H9 (cell line): ENCODE data around the gene LBX1. TPM values are rescaled to one million over a fixed set of nuclear protein-coding genes. Genes with fewer than 3 reads are reported as not detected.

Experiments
- DNase-seq: peaks from one replicate; pipeline ENCODE4 v3.0.0-alpha.2; 2017
- H2AFZ ChIP-seq: one replicate; pipeline ENCODE4 v1.6.1; 2013; ENCODE audit warnings: mild to moderate bottlenecking, low read length, control low read depth, moderate library complexity
- H2AK5ac ChIP-seq: 2 replicates; pipeline ENCODE4 v1.6.1; 2013; ENCODE audit warnings: low read length, control low read depth, mixed read lengths; ENCODE audit not compliant: insufficient read length
- H2BK120ac ChIP-seq: one replicate; pipeline ENCODE4 v1.6.1; 2013; ENCODE audit warnings: low read depth, mild to moderate bottlenecking, low read length, control low read depth, inconsistent platforms; ENCODE audit not compliant: poor library complexity, severe bottlenecking
- H2BK12ac ChIP-seq: 2 replicates; pipeline ENCODE4 v1.6.1; 2013; ENCODE audit warnings: low read length, control low read depth, mixed read lengths, low read depth; ENCODE audit not compliant: insufficient read length
- H2BK15ac ChIP-seq: 2 replicates; pipeline ENCODE4 v1.6.1; 2013; ENCODE audit warnings: low read depth, low read length, control low read depth
- H2BK20ac ChIP-seq: one replicate; pipeline ENCODE4 v1.6.1; 2013; ENCODE audit warnings: low read depth, mild to moderate bottlenecking, low read length, control low read depth, inconsistent platforms; ENCODE audit not compliant: poor library complexity, severe bottlenecking
- H2BK5ac ChIP-seq: 2 replicates; pipeline ENCODE4 v1.6.1; 2013; ENCODE audit warnings: low read length, control low read depth, mixed read lengths; ENCODE audit not compliant: insufficient read length
- H3K14ac ChIP-seq: 2 replicates; pipeline ENCODE4 v1.6.1; 2013; ENCODE audit warnings: low read length, control low read depth; ENCODE audit not compliant: insufficient read depth
- H3K18ac ChIP-seq: 2 replicates; pipeline ENCODE4 v1.6.1; 2013; ENCODE audit warnings: low read depth, mild to moderate bottlenecking, mixed read lengths, low read length, control low read depth; ENCODE audit not compliant: insufficient read length
- H3K23ac ChIP-seq: 2 replicates; pipeline ENCODE4 v1.6.1; 2013; ENCODE audit warnings: low read length, control low read depth, mixed read lengths, low read depth; ENCODE audit not compliant: insufficient read length
- H3K23me2 ChIP-seq: 2 replicates; pipeline ENCODE4 v1.6.1; 2013; ENCODE audit warnings: low read depth, mild to moderate bottlenecking, mixed read lengths, low read length, control low read depth; ENCODE audit not compliant: insufficient read length, poor library complexity, severe bottlenecking
- H3K27ac ChIP-seq: 2 replicates; pipeline ENCODE4 v1.5.1; 2013; ENCODE audit warnings: low read length, control low read depth, mixed read lengths, low read depth; ENCODE audit not compliant: insufficient read length
- H3K27me3 ChIP-seq: 2 replicates; pipeline ENCODE4 v1.6.1; 2013; ENCODE audit warnings: low read length, control low read depth, inconsistent platforms; ENCODE audit not compliant: insufficient read depth
- H3K4ac ChIP-seq: 2 replicates; pipeline ENCODE4 v1.6.1; 2013; ENCODE audit warnings: low read depth, mild to moderate bottlenecking, control low read depth, inconsistent platforms, low read length, moderate library complexity
- H3K4me1 ChIP-seq: 2 replicates; pipeline ENCODE4 v1.6.1; 2013; ENCODE audit warnings: low read length, control low read depth, inconsistent platforms; ENCODE audit not compliant: insufficient read depth
- H3K4me2 ChIP-seq: 2 replicates; pipeline ENCODE4 v1.6.1; 2013; ENCODE audit warnings: low read length, control low read depth, mixed read lengths; ENCODE audit not compliant: insufficient read length, insufficient read depth
- H3K56ac ChIP-seq: 2 replicates; pipeline ENCODE4 v1.6.1; 2013; ENCODE audit warnings: low read depth, mild to moderate bottlenecking, mixed read lengths, low read length, control low read depth; ENCODE audit not compliant: insufficient read length
- H3K79me1 ChIP-seq: 2 replicates; pipeline ENCODE4 v1.6.1; 2013; ENCODE audit warnings: low read depth, mild to moderate bottlenecking, moderate library complexity, low read length, control low read depth, inconsistent platforms; ENCODE audit not compliant: insufficient read depth, poor library complexity, severe bottlenecking
- H3K79me2 ChIP-seq: 2 replicates; pipeline ENCODE4 v1.6.1; 2013; ENCODE audit warnings: low read length, control low read depth, inconsistent platforms; ENCODE audit not compliant: insufficient read depth
- H3K9ac ChIP-seq: 2 replicates; pipeline ENCODE4 v1.6.1; 2013; ENCODE audit warnings: low read length, control low read depth, mixed read lengths; ENCODE audit not compliant: insufficient read length; ENCODE audit errors: extremely low read depth
- H3K9me3 ChIP-seq: one replicate; pipeline ENCODE4 v1.6.1; 2013; ENCODE audit warnings: low read depth, low read length, inconsistent platforms; ENCODE audit not compliant: control insufficient read depth
- H3T11ph ChIP-seq: one replicate; pipeline ENCODE4 v1.6.1; 2013; ENCODE audit warnings: mild to moderate bottlenecking, low read length, control low read depth, inconsistent platforms
- H4K20me1 ChIP-seq: one replicate; pipeline ENCODE4 v1.6.1; 2013; ENCODE audit not compliant: control insufficient read depth, insufficient read length, insufficient read depth
- H4K5ac ChIP-seq: 2 replicates; pipeline ENCODE4 v1.6.1; 2013; ENCODE audit warnings: low read depth, mild to moderate bottlenecking, mixed read lengths, low read length, control low read depth; ENCODE audit not compliant: insufficient read length
- H4K8ac ChIP-seq: replicated peaks from 2 replicates; pipeline ENCODE4 v1.6.1; 2013; ENCODE audit warnings: low read length, control low read depth, mixed read lengths, low read depth; ENCODE audit not compliant: insufficient read length
- H4K91ac ChIP-seq: 2 replicates; pipeline ENCODE4 v1.6.1; 2013; ENCODE audit warnings: low read depth, mild to moderate bottlenecking, moderate library complexity, mixed read lengths, low read length, control low read depth; ENCODE audit not compliant: insufficient read length
- H3K27ac Mint-ChIP-seq, 3 experiments: 2 replicates in 2 of 3; 3 replicates in 1 of 3; pipeline ENCODE4 v1.8.0; 2020 to 2021; ENCODE audit warnings: mixed read lengths in 3 of 3, mild to moderate bottlenecking in 1 of 3, moderate library complexity in 1 of 3
- H3K27me3 Mint-ChIP-seq: 2 replicates; pipeline ENCODE4 v1.8.0; 2021; ENCODE audit warnings: low read depth, mild to moderate bottlenecking, moderate library complexity, mixed read lengths
- H3K36me3 Mint-ChIP-seq, 3 experiments: 2 replicates in 2 of 3; 3 replicates in 1 of 3; pipeline ENCODE4 v1.8.0; 2020 to 2021; ENCODE audit warnings: low read depth in 3 of 3, mixed read lengths in 3 of 3; ENCODE audit not compliant: insufficient read depth in 1 of 3
- H3K4me1 Mint-ChIP-seq, 2 experiments: 2 replicates each; pipeline ENCODE4 v1.8.0; 2020; ENCODE audit warnings: mixed read lengths in 2 of 2
- H3K4me3 Mint-ChIP-seq, 2 experiments: 2 replicates in 1 of 2; 3 replicates in 1 of 2; pipeline ENCODE4 v1.8.0; 2020 to 2021; ENCODE audit warnings: mild to moderate bottlenecking in 2 of 2, mixed read lengths in 2 of 2, moderate library complexity in 1 of 2
- H3K9me3 Mint-ChIP-seq, 2 experiments: 2 replicates in 1 of 2; 3 replicates in 1 of 2; pipeline ENCODE4 v1.8.0; 2020; ENCODE audit warnings: mild to moderate bottlenecking in 2 of 2, mixed read lengths in 2 of 2, moderate library complexity in 1 of 2
- WGBS: extraction: QIAGEN DNeasy Blood & Tissue Kit; methylation state at CpG from one replicate; pipeline ENCODE4 v1.1.7; 2013; ENCODE audit warnings: missing lambda C conversion rate, low lambda C conversion rate, mixed read lengths; ENCODE audit not compliant: insufficient read length; ENCODE audit errors: extremely low coverage; 5-methylcytosine and 5-hydroxymethylcytosine counted together
- total RNA-seq: library from RNA; stranded (reverse); gene quantifications from 2 replicates; pipeline ENCODE4 v1.2.1, GENCODE V29; 2021
- TF ChIP-seq, protein P1 (sequence below): fragments of 200-600 bp; sonication (generic); conservative IDR thresholded peaks from 3 replicates; pipeline ENCODE4 v1.8.0; 2021; ENCODE audit warnings: antibody characterized with exemption, mild to moderate bottlenecking

LBX1 gene
- total RNA-seq, 1 experiment from 2014 or later, result not detected

DNA sequence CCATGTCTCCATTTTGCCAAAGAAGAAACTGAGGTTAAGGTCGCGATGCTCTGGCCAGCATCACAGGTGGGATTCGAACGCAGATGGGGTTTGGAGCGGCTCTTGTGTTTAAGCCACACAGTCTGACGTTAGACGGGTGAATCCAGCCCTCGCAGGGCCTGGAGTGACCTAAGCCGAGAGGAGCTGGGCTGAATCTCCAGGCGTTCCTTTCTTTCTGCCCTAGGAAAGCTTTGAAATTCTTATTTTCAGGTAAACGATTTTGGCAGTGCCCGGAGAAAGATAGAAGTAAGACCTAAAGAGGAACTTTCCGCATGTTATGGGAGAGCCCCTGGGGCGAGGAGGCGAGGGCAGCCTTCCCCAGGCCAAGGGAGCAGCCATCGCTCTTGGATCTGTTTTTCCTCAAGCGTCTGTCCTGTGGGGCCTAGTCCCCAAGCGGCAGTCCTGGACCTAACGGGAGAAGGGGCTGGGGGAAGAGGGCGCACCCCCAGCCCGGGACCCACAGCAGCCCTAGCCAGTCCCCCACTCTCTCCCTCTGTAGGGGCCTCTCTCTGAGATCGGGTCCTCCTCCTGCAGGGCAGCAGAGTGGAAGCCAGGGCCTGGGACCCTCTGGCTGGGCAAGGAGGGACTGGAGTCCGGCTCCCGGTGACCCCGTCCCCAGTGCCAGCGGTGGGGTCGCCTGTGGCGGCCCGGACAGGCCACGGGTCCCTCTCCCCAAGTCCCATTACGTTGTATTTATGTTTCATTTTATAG, 8.9 kb upstream of the LBX1 start:
- peaks cover 0 to 5% of the 10 kb centered on the region in 2 experiments; a peak in 2 of 5 replicates for H3K9me3 Mint-ChIP-seq
- no peak overlapping the region for H4K8ac ChIP-seq
- H3K36me3 Mint-ChIP-seq, result no peaks in the 10 kb centered on the region
- H4K20me1 ChIP-seq, result no peaks in the 10 kb centered on the region
- no peak overlapping the region for H3K4ac ChIP-seq
- H3K14ac ChIP-seq, result no peak overlapping the region
- no peak overlapping the region for H2AFZ ChIP-seq
- no peak overlapping the region for H2BK120ac ChIP-seq
- H2BK12ac ChIP-seq, result no peak overlapping the region
- no peaks in the 10 kb centered on the region; the same call in 1 of the 2 replicates for H3K79me2 ChIP-seq
- H3K27me3 Mint-ChIP-seq, result peaks cover 100% of the 10 kb centered on the region
- no peaks in the 10 kb centered on the region for H3K79me1 ChIP-seq
- peaks cover 7% of the 10 kb centered on the region for H3K23me2 ChIP-seq
- no peak overlapping the region for H2BK20ac ChIP-seq
- TF ChIP-seq, protein P1, sequence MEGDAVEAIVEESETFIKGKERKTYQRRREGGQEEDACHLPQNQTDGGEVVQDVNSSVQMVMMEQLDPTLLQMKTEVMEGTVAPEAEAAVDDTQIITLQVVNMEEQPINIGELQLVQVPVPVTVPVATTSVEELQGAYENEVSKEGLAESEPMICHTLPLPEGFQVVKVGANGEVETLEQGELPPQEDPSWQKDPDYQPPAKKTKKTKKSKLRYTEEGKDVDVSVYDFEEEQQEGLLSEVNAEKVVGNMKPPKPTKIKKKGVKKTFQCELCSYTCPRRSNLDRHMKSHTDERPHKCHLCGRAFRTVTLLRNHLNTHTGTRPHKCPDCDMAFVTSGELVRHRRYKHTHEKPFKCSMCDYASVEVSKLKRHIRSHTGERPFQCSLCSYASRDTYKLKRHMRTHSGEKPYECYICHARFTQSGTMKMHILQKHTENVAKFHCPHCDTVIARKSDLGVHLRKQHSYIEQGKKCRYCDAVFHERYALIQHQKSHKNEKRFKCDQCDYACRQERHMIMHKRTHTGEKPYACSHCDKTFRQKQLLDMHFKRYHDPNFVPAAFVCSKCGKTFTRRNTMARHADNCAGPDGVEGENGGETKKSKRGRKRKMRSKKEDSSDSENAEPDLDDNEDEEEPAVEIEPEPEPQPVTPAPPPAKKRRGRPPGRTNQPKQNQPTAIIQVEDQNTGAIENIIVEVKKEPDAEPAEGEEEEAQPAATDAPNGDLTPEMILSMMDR, result no peak
- no peak for DNase-seq
- peaks cover 13 to 22% of the 10 kb centered on the region in 2 experiments for H3K4me1 Mint-ChIP-seq
- no peaks in the 10 kb centered on the region for H3K4me1 ChIP-seq
- no peak overlapping the region for H4K91ac ChIP-seq
- H3K27me3 ChIP-seq, result peaks cover 78% of the 10 kb centered on the region
- H2AK5ac ChIP-seq, result no peak overlapping the region
- H2BK15ac ChIP-seq, result no peak overlapping the region
- H3K4me3 Mint-ChIP-seq, result peak overlapping the region in 1 of 2 experiments; percentile 13; a peak in 1 of 5 replicates
- H3K27ac Mint-ChIP-seq, result no peak overlapping the region
- no peaks in the 10 kb centered on the region for H3K9me3 ChIP-seq
- WGBS, result no CpG with 5 or more reads among the region's 31 CpGs
- H3T11ph ChIP-seq, result no peak overlapping the region
- no peak overlapping the region for H3K56ac ChIP-seq
- no peak overlapping the region for H3K18ac ChIP-seq
- no peak overlapping the region for H3K9ac ChIP-seq
- no peak overlapping the region for H3K4me2 ChIP-seq
- H2BK5ac ChIP-seq, result no peak overlapping the region
- no peak overlapping the region for H3K27ac ChIP-seq
- H4K5ac ChIP-seq, result no peak overlapping the region
- H3K23ac ChIP-seq, result no peak overlapping the region
